NCI-H446 (cell line): Measurements from ENCODE around the gene ARHGEF19.
"Not testable (repeated sequence)": the region's sequence is repeated elsewhere in the genome, so short reads cannot be mapped to it uniquely, and the experiment has no call there.

ENCODE experiments used
- DNase-seq, 2 experiments: peaks; one replicate each; lab custom pipeline; 2025; lab: John Stamatoyannopoulos, UW

The ARHGEF19 gene

DNA sequence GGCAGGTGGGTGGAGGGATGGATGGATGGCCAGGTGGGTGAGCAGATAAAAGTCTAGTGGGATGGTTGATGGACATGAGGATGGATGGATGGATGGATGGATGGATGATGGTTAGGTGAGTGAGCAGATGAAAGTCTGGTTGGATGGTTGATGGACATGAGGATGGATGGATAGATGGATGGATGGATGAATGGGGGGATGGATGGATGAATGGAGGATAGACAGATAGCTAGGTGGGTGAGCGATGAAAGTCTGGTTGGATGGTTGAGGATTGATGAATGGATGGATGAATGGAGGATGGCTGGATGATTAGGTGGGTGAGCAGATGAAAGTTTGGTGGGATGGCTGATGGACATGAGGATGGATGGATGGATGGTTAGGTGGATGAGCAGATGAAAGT, 9.0 kb upstream of the ARHGEF19 start:
- no peak for DNase-seq

- no peak for DNase-seq
Measured at GRCh38 chr1:16219968-16220500, 7.6 kb upstream of the ARHGEF19 start.

- no peak for DNase-seq
Measured at GRCh38 chr1:16218674-16219071, 6.2 kb upstream of the ARHGEF19 start.

GRCh38 chr1:16218014-16218673, 5.7 kb upstream of the ARHGEF19 start:
- no peak for DNase-seq

GRCh38 chr1:16217061-16217785, 4.8 kb upstream of the ARHGEF19 start:
- DNase-seq: peak; percentile 36 to 84

GRCh38 chr1:16215882-16216753, 3.7 kb upstream of the ARHGEF19 start:
- DNase-seq: peak in 1 of 2 experiments; percentile 31

DNA sequence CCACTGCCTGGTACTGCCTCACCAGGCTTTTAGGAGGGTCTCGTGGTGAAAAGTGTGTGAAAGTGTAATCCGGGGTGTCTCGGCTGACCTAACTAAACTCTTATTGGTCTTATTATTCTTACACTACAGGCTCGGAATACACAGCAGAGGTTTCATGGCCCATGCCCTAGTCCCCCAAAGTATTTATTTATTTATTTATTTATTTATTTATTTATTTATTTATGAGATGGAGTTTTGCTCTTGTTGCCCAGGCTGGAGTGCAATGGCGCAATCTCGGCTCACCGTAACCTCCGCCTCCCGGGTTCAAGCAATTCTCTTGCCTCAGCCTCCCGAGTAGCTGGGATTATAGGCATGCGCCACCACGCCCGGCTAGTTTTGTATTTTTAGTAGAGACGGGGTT, 2.8 kb upstream of the ARHGEF19 start:
- DNase-seq: not testable (repeated sequence)

DNA sequence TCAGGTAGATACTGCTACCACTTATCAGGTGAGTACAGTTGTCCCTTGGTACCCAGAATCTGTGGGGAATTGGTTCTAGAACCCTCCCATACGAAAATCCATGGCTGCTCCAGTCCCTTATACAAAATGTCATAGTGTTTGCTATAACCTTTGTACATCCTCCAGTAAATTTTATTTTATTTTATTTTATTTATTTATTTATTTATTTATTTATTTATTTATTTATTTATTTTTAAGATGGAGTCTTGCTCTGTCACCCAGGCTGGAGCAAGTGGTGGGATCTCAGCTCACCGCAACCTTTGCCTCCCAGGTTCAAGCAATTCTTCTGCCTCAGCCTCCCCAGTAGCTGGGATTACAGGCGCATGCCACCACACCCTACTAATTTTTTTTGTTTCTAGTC, 1.1 kb upstream of the ARHGEF19 start:
- not testable (repeated sequence) for DNase-seq

DNA sequence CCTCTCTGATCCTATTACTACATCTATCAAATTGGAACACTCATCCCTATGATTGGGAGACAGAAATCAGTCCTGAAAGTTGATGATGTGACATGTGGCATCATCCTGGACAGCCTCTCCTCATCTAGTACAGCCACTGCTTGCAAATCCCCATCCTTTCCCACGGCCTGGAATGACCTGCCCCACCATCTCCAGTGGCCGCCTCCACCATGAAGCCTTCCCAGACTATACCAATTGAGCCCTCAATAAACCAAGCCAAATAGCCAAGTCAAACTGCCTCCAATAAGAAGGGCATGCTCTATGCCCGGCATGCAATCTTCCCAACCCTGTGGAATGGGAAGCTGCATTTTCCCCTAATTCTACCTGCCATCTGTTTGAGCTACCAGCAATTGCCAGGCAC, 561 bp upstream of the ARHGEF19 start:
- no peak for DNase-seq

- DNase-seq: no peak
Measured at GRCh38 chr1:16211824-16212223, 628 bp downstream of the ARHGEF19 start.

DNA sequence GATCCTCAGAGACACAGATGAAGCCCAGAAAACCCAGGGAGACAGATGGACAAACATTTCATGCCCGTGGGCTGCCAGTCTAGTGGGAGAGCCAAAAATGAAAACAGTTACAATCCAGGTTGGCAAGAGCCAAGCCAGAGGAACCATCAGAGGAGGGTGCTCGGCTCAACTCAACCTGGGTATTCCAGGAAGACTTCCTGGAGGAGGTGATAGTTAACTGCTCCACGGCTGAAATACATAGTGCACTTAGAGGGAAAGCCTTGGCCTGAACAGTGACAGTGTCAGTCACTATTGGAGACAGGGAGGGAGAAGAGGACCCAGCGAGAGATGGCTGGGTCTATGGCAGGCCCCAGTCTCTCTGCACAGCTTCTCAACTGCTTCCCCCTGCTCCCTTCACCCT, 1.9 kb downstream of the ARHGEF19 start:
- DNase-seq: peak; percentile 45 to 76

GRCh38 chr1:16209847-16210407, 2.5 kb downstream of the ARHGEF19 start:
- DNase-seq: peak in 1 of 2 experiments; percentile 18

- no peak for DNase-seq
Measured at GRCh38 chr1:16209132-16209846, 3.2 kb downstream of the ARHGEF19 start.

- DNase-seq: no peak
Measured at GRCh38 chr1:16208270-16208987, 4.0 kb downstream of the ARHGEF19 start.

DNA sequence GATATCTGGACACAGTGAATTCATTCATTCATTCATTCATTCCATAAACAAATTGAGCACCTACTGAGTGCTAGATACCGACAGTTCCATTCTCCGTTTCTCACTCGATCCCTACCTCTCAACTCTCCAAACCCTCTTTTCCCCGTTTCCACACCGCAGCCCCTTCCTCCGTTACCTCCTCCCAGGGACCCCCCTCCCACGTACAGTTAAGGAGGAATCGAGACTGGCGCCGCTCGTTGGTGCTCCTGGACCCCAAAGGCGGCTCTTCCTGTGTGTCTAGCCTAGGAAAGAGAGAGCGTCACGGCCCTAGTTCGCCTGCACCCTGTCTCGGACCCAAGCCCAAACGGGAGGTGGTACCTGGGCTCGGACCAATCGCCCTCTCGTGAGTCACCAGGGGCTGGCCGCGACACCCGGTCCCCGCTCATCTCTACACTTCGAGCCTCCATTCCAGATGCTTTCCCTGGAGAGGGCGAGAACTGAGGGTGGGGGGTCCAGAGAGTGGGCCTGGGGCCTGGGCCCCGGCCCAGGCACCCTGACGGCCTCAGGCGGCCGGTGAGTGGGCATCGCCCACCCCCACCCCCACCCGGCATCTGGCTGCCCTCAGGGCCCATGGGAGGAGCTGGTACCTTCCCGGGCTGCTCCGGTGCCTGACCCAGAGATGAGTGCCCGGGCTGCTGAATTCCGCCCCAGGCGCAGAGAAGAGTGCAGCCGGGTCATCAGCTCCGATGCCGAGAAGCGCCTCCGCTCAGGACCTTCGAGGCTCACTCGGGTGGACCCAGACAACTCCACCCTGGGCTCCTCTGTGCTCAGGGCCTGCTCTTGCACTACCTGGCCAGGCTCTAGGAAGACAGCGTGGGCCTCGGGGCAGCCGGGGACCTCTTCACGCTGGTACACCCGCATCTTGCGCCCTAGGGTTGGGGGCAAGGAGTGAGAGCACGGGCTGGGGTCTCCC, 4.9 kb downstream of the ARHGEF19 start:
- DNase-seq: no peak

- DNase-seq: peak; percentile 51 to 90
Measured at GRCh38 chr1:16206547-16207317, 5.7 kb downstream of the ARHGEF19 start.

GRCh38 chr1:16205891-16206546, 6.4 kb downstream of the ARHGEF19 start:
- no peak for DNase-seq

DNA sequence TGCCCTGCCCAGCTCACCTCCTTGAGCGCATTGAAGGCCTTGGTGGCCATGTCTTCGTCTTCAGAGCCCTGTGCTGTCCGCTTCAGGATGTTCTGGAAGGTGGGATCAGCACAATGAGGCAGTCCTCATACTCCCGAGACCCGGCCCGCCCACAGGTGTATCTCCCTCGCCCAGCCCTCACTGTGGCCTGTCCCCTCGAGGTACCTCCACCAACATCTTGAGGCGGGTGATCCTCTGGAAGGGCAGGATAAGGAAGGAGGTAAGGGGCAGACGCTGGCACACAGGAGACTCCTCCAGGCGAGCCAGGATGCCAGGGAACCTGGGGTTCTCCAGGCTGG, 7.1 kb downstream of the ARHGEF19 start:
- DNase-seq: no peak
